T-helper 1 cell treated with Interleukin-12 subunit alpha and Interleukin-12 subunit beta and Interleukin-4 antibody, amounts not matched to agents 30 μg/mL and 1 μg/mL, for 36 hours (primary cell): Measurements from ENCODE around the gene LTBP1.

Source experiments
- H3K27ac Mint-ChIP-seq: one replicate; pipeline ENCODE4 v1.8.0; 2021; ENCODE audit warnings: mild to moderate bottlenecking, mixed read lengths
- H3K27me3 Mint-ChIP-seq: one replicate; pipeline ENCODE4 v1.8.0; 2021; ENCODE audit warnings: low read depth, mixed read lengths
- H3K36me3 Mint-ChIP-seq: one replicate; pipeline ENCODE4 v1.8.0; 2021; ENCODE audit warnings: low read depth, mixed read lengths
- H3K4me1 Mint-ChIP-seq: one replicate; pipeline ENCODE4 v1.8.0; 2021; ENCODE audit warnings: low read depth, mixed read lengths
- H3K4me3 Mint-ChIP-seq: one replicate; pipeline ENCODE4 v1.8.0; 2021; ENCODE audit warnings: mild to moderate bottlenecking, moderate library complexity, mixed read lengths
- H3K9me3 Mint-ChIP-seq: one replicate; pipeline ENCODE4 v1.8.0; 2021; ENCODE audit warnings: mixed read lengths

LTBP1 gene

GRCh38 chr2:33241072-33241471 is 294.3 kb downstream of the LTBP1 start:
- no peaks in the 10 kb centered on the region for H3K9me3 Mint-ChIP-seq
- no peaks in the 10 kb centered on the region for H3K27me3 Mint-ChIP-seq
- H3K4me3 Mint-ChIP-seq = no peak overlapping the region
- no peaks in the 10 kb centered on the region for H3K36me3 Mint-ChIP-seq
- H3K4me1 Mint-ChIP-seq = no peaks in the 10 kb centered on the region
- no peak overlapping the region for H3K27ac Mint-ChIP-seq

DNA sequence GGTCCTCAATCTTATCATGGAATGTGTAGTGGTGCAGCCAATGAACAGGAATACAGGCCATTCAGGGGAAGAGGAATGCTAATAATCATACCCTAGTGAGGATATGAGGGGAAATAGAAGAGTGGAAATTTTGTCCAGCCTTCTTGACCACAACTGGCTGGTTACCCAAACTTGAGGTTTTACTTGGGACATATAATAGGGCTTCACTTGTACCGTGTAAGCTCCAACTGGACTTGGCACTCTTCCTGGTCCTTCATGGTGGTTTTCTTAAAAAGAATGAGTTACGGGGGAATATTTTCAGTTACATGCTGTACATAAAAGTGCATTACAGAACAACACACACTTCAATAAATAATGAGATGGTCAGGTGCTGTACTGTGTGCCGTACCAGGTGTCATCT is 294.8 kb downstream of the LTBP1 start:
- Mint-ChIP-seq H3K27ac (no peak overlapping the region), H3K9me3 (no peaks in the 10 kb centered on the region), H3K36me3 (no peaks in the 10 kb centered on the region), H3K27me3 (no peaks in the 10 kb centered on the region), H3K4me3 (no peak overlapping the region), H3K4me1 (no peaks in the 10 kb centered on the region)

- Mint-ChIP-seq H3K4me3 (no peak overlapping the region), H3K36me3 (no peaks in the 10 kb centered on the region), H3K9me3 (no peaks in the 10 kb centered on the region), H3K4me1 (no peaks in the 10 kb centered on the region), H3K27ac (no peak overlapping the region), H3K27me3 (no peaks in the 10 kb centered on the region)
These were observed 296.1 kb downstream of the LTBP1 start for GRCh38 chr2:33242845-33243244.

- no peak overlapping the region for H3K4me3 Mint-ChIP-seq
- H3K36me3 Mint-ChIP-seq = no peaks in the 10 kb centered on the region
- H3K4me1 Mint-ChIP-seq = no peaks in the 10 kb centered on the region
- no peaks in the 10 kb centered on the region for H3K9me3 Mint-ChIP-seq
- no peak overlapping the region for H3K27ac Mint-ChIP-seq
- no peaks in the 10 kb centered on the region for H3K27me3 Mint-ChIP-seq
These were observed 299.7 kb downstream of the LTBP1 start for GRCh38 chr2:33246432-33246831.

DNA sequence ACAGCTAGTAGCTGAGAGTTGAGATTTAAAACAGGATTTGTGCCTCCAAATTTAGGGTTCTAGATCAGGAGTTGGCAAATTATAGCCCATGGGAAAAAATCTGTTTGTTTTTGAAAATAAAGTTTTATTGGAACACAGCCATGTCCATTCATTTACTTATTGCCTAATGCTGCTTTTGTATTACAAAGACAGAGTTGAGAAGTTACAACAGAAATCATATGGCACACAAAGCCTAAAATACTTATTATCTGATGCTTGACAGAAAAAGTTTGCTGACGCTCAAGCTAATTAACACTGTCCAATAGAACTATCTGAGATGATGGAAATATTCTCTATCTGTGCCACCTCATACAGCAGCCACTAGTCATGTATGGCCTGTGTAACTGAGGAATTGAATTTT is 300.6 kb downstream of the LTBP1 start:
- Mint-ChIP-seq H3K27me3 (no peaks in the 10 kb centered on the region), H3K9me3 (no peaks in the 10 kb centered on the region), H3K36me3 (no peaks in the 10 kb centered on the region), H3K27ac (no peak overlapping the region), H3K4me3 (no peak overlapping the region), H3K4me1 (no peaks in the 10 kb centered on the region)

- H3K27me3 Mint-ChIP-seq = no peaks in the 10 kb centered on the region
- no peak overlapping the region for H3K4me3 Mint-ChIP-seq
- no peak overlapping the region for H3K27ac Mint-ChIP-seq
- no peaks in the 10 kb centered on the region for H3K4me1 Mint-ChIP-seq
- no peaks in the 10 kb centered on the region for H3K9me3 Mint-ChIP-seq
- H3K36me3 Mint-ChIP-seq = no peaks in the 10 kb centered on the region
These were observed 303.8 kb downstream of the LTBP1 start for GRCh38 chr2:33250417-33251029.

- H3K4me1 Mint-ChIP-seq = no peaks in the 10 kb centered on the region
- H3K27me3 Mint-ChIP-seq = peaks cover 7% of the 10 kb centered on the region
- peaks cover 4% of the 10 kb centered on the region for H3K9me3 Mint-ChIP-seq
- H3K27ac Mint-ChIP-seq = no peak overlapping the region
- no peak overlapping the region for H3K4me3 Mint-ChIP-seq
- H3K36me3 Mint-ChIP-seq = no peaks in the 10 kb centered on the region
These were observed 309.5 kb downstream of the LTBP1 start for GRCh38 chr2:33256162-33256755.

- H3K9me3 Mint-ChIP-seq = peaks cover 4% of the 10 kb centered on the region
- H3K36me3 Mint-ChIP-seq = no peaks in the 10 kb centered on the region
- H3K4me3 Mint-ChIP-seq = no peak overlapping the region
- no peaks in the 10 kb centered on the region for H3K4me1 Mint-ChIP-seq
- H3K27me3 Mint-ChIP-seq = peaks cover 7% of the 10 kb centered on the region
- H3K27ac Mint-ChIP-seq = no peak overlapping the region
These were observed 311.6 kb downstream of the LTBP1 start for GRCh38 chr2:33258387-33258786.

- no peaks in the 10 kb centered on the region for H3K9me3 Mint-ChIP-seq
- no peak overlapping the region for H3K4me3 Mint-ChIP-seq
- no peaks in the 10 kb centered on the region for H3K36me3 Mint-ChIP-seq
- H3K27me3 Mint-ChIP-seq = peaks cover 3% of the 10 kb centered on the region
- no peak overlapping the region for H3K27ac Mint-ChIP-seq
- H3K4me1 Mint-ChIP-seq = no peaks in the 10 kb centered on the region
These were observed 315.3 kb downstream of the LTBP1 start for GRCh38 chr2:33262097-33262496.

DNA sequence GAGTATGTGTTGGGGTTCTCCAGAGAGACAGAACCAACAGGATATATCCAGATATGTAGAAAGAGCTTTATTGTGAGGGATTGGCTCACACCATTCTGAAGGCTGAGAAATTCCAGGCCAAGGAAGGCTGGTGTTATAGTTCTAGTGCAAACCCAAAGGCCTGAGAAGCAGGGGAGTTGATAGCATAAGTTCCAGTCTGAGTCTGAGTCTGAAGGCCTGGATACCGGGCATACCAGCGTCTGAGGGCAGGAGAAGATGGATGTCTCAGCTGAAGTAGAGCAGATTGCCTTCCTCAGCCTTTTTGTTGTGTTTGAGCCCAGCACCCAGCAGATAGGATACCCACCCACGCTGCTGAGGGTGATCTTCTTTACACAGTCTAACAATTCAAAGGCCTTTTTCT is 318.0 kb downstream of the LTBP1 start:
- no peaks in the 10 kb centered on the region for H3K4me1 Mint-ChIP-seq
- H3K9me3 Mint-ChIP-seq = no peaks in the 10 kb centered on the region
- no peak overlapping the region for H3K27ac Mint-ChIP-seq
- no peaks in the 10 kb centered on the region for H3K36me3 Mint-ChIP-seq
- H3K27me3 Mint-ChIP-seq = peaks cover 3% of the 10 kb centered on the region
- H3K4me3 Mint-ChIP-seq = no peak overlapping the region

DNA sequence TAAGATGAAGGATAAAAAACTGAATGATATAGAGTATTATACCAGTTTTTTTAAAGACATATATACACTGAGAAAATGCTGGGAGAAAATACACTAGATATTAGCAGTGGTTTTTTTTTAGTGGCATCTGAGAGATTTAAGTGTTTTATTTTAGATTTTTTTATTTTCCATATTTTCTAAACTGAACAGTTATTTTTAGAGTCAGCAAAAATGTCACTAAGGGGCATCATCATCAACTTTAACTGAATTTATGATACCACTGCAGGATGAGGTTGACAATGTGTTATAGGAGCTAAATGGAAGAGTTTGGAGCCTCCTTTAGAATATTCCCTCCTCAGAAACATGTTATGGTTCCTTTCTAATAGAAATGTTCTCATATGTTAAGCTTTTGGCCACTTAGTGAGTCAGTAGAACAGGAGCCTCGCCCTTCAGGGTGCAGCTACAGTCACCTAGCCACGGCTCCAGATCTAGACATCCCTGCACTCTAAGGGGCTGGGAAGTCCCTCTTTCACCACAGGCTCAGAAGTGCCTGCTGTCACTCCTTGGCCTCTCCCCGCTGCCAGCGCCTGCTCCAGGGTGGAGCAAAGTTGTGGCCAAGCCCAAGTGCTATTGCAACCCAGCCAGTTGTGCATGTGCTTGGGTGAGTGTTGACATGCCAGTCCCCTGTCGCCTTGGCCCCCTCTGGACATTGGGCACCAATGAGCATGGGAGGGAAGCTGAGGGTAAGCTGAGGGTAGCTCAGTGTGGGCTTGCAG is 319.0 kb downstream of the LTBP1 start:
- no peaks in the 10 kb centered on the region for H3K36me3 Mint-ChIP-seq
- H3K27me3 Mint-ChIP-seq = peaks cover 3% of the 10 kb centered on the region
- no peaks in the 10 kb centered on the region for H3K9me3 Mint-ChIP-seq
- no peak overlapping the region for H3K4me3 Mint-ChIP-seq
- H3K4me1 Mint-ChIP-seq = no peaks in the 10 kb centered on the region
- no peak overlapping the region for H3K27ac Mint-ChIP-seq

- Mint-ChIP-seq H3K9me3 (no peaks in the 10 kb centered on the region), H3K27ac (no peak overlapping the region), H3K4me3 (no peak overlapping the region), H3K4me1 (no peaks in the 10 kb centered on the region), H3K27me3 (peaks cover 3% of the 10 kb centered on the region), H3K36me3 (no peaks in the 10 kb centered on the region)
These were observed 319.7 kb downstream of the LTBP1 start for GRCh38 chr2:33266467-33266866.

DNA sequence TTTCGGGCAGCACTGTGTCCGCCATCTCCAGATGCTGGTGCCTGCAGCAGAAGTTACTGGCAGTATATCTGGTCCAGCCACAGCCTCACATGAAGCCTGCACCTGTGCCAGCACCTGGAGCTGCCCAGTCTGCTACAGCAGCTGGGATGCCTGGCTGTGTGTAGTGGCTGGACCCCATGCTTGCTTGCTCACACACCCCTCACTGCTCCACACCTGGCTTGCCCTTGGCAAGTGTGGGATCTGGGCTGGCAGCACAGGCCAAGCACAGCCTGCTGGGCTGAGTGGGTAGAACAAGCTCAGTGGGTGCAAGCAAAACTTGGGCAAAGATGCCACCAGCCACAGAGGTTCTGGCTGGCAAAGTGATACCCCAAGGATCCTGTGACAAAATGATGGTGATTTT is 320.3 kb downstream of the LTBP1 start:
- peaks cover under 1% of the 10 kb centered on the region for H3K4me1 Mint-ChIP-seq

GRCh38 chr2:33267756-33268155 is 321.0 kb downstream of the LTBP1 start:
- peaks cover 3% of the 10 kb centered on the region for H3K27me3 Mint-ChIP-seq
- H3K27ac Mint-ChIP-seq = no peak overlapping the region
- no peaks in the 10 kb centered on the region for H3K36me3 Mint-ChIP-seq
- peaks cover 2% of the 10 kb centered on the region for H3K4me1 Mint-ChIP-seq
- H3K4me3 Mint-ChIP-seq = no peak overlapping the region
- no peaks in the 10 kb centered on the region for H3K9me3 Mint-ChIP-seq

More for the DNA sequence above, 320.3 kb downstream of the LTBP1 start:
- peaks cover 3% of the 10 kb centered on the region for H3K27me3 Mint-ChIP-seq
- no peaks in the 10 kb centered on the region for H3K36me3 Mint-ChIP-seq
- no peaks in the 10 kb centered on the region for H3K9me3 Mint-ChIP-seq
- no peak overlapping the region for H3K4me3 Mint-ChIP-seq
- no peak overlapping the region for H3K27ac Mint-ChIP-seq

- Mint-ChIP-seq H3K4me1 (peaks cover 2% of the 10 kb centered on the region), H3K27ac (no peak overlapping the region), H3K36me3 (no peaks in the 10 kb centered on the region), H3K9me3 (no peaks in the 10 kb centered on the region), H3K27me3 (peaks cover 5% of the 10 kb centered on the region), H3K4me3 (no peak overlapping the region)
These were observed 321.6 kb downstream of the LTBP1 start for GRCh38 chr2:33268246-33268831.
